ENCODE measurements around the gene ANO7. TPM values are rescaled to one million over a fixed set of nuclear protein-coding genes. Genes with fewer than 3 reads are reported as not detected.

The ANO7 gene
- total and polyA plus RNA-seq, 2 of the 13 experiments (the other 11 are each of a cell fraction or from before 2014, with no cell fraction given): 4.1 to 4.9 TPM

GRCh38 chr2:241148891-241149674 lies 39.4 kb upstream of the ANO7 start, which contains the start of gene PASK (continued):
- TF ChIP-seq ZNF784 (CRISPR knock-in tag; IDR thresholded peaks at IDR 0.05; ENCODE audit: borderline replicate concordance): 0 out of 2 replicates have a peak, but pooled peaks have one; percentile 33
- peak; percentile 76 for TF ChIP-seq KLF12 (CRISPR knock-in tag; IDR thresholded peaks at IDR 0.05; ENCODE audit: borderline replicate concordance)
- 0 out of 2 replicates have a peak, but pooled peaks have one; percentile 15 for TF ChIP-seq TSC22D2 (CRISPR knock-in tag; IDR thresholded peaks at IDR 0.05; ENCODE audit: borderline replicate concordance)
- TF ChIP-seq ZNF883 (CRISPR knock-in tag; IDR thresholded peaks at IDR 0.05; ENCODE audit: not compliant biosample characterization): peak; percentile 39
- 0 out of 2 replicates have a peak, but pooled peaks have one; percentile 36 for TF ChIP-seq ZNF503 (CRISPR knock-in tag; IDR thresholded peaks at IDR 0.05)
- peak; percentile 57; the same call in 1 of the 2 replicates for TF ChIP-seq IRX3 (CRISPR knock-in tag; IDR thresholded peaks at IDR 0.05; ENCODE audit: borderline replicate concordance, low read depth)
- peak; percentile 46 for TF ChIP-seq PHF20 (CRISPR knock-in tag; IDR thresholded peaks at IDR 0.05)
- TF ChIP-seq ZNF230 (CRISPR knock-in tag; IDR thresholded peaks at IDR 0.05): peak; percentile 39; the same call in 1 of the 2 replicates
- TF ChIP-seq ERF (CRISPR knock-in tag; IDR thresholded peaks at IDR 0.05): 0 out of 2 replicates have a peak, but pooled peaks have one; percentile 11
- peak; percentile 80 for TF ChIP-seq SIN3A (IDR thresholded peaks at IDR 0.05; ENCODE audit: borderline replicate concordance, low read depth, low read length)
- TF ChIP-seq MYC (CRISPR knock-in tag; IDR thresholded peaks at IDR 0.05; ENCODE audit: borderline replicate concordance): peak; percentile 46; the same call in 1 of the 2 replicates
- 0 out of 2 replicates have a peak, but pooled peaks have one; percentile 54 for TF ChIP-seq MATR3 (CRISPR knock-in tag; IDR thresholded peaks at IDR 0.05)
- no peak; the same call in 1 of the 2 replicates for TF ChIP-seq ZNF703 (CRISPR knock-in tag; IDR thresholded peaks at IDR 0.05; ENCODE audit: borderline replicate concordance)
- TF ChIP-seq HCFC1 (IDR thresholded peaks at IDR 0.05; ENCODE audit: low read depth, low read length): peak; percentile 33; the same call in 1 of the 2 replicates
- peak; percentile 94 for TF ChIP-seq E2F1 (CRISPR knock-in tag; IDR thresholded peaks at IDR 0.05)
- no peak for TF ChIP-seq FOSL2 (CRISPR knock-in tag; IDR thresholded peaks at IDR 0.05)
- peak; percentile 56; the same call in 1 of the 2 replicates for TF ChIP-seq RBFOX2 (IDR thresholded peaks at IDR 0.05; ENCODE audit: low read depth, low read length)
- TF ChIP-seq SKIL (CRISPR knock-in tag; IDR thresholded peaks at IDR 0.05; ENCODE audit: borderline replicate concordance): no peak
- TF ChIP-seq ATF3 (CRISPR knock-in tag; IDR thresholded peaks at IDR 0.05): peak; percentile 13
- TF ChIP-seq ADNP (CRISPR knock-in tag; IDR thresholded peaks at IDR 0.05): no peak
- TF ChIP-seq RFX3 (CRISPR knock-in tag; IDR thresholded peaks at IDR 0.05): peak; percentile 86
- 0 out of 2 replicates have a peak, but pooled peaks have one; percentile 43 for TF ChIP-seq SMAD1 (CRISPR knock-in tag; IDR thresholded peaks at IDR 0.05; ENCODE audit: borderline replicate concordance, low read depth)
- peak; percentile 21; the same call in 1 of the 2 replicates for TF ChIP-seq FOXC1 (CRISPR knock-in tag; IDR thresholded peaks at IDR 0.05; ENCODE audit: borderline replicate concordance)
